Panc1 (cell line): ENCODE measurements around the gene PTPN1. TPM values are rescaled to one million over a fixed set of nuclear protein-coding genes. Genes with fewer than 3 reads are reported as not detected.
A peak's percentile ranks its signal among the peaks of the same experiment; 100 is the strongest.

ENCODE experiments used
- ATAC-seq: fragments of 200-7000 bp; cut with Tn5 transposase; 2 replicates; pipeline ENCODE4 v1.9.1; 2020; ENCODE audit warnings: mild to moderate bottlenecking, moderate library complexity
- BruUV-seq: library from RNA; stranded (reverse); fragments of 400-500 nt; replicated peaks from 2 replicates; lab custom pipeline; 2021; lab: Mats Ljungman, UMichigan
- CTCF ChIA-PET: fragments of 300-600 bp; sonication (Branson Sonifier 250); formaldehyde crosslinking; loops from one replicate; lab custom pipeline; 2022; ENCODE audit warnings: antibody characterized with exemption; lab: Charles Lee
- POLR2A ChIA-PET: fragments of 300-600 bp; sonication (Branson Sonifier 250); formaldehyde crosslinking; loops from one replicate; lab custom pipeline; 2022; ENCODE audit warnings: antibody characterized with exemption; lab: Charles Lee
- DNase-seq: peaks from one replicate; pipeline ENCODE4 v3.0.0-alpha.2; 2010; ENCODE audit warnings: low read depth, low spot score
- H3K27ac ChIP-seq: 2 replicates; pipeline ENCODE4 v1.5.1; 2011; ENCODE audit warnings: mild to moderate bottlenecking, low read length, inconsistent platforms
- H3K27me3 ChIP-seq: fragments of 200-500 bp; sonication (Bioruptor generic); 2 replicates; pipeline ENCODE4 v1.6.0; 2014; ENCODE audit warnings: low read length, inconsistent platforms; ENCODE audit not compliant: control insufficient read depth, insufficient read depth
- H3K36me3 ChIP-seq: fragments of 200-500 bp; sonication (Bioruptor generic); 2 replicates; pipeline ENCODE4 v1.5.1; 2014; ENCODE audit warnings: inconsistent platforms, mild to moderate bottlenecking, low read length, moderate library complexity; ENCODE audit not compliant: control insufficient read depth, insufficient read depth
- H3K4me1 ChIP-seq: 2 replicates; pipeline ENCODE4 v1.5.1; 2011; ENCODE audit warnings: inconsistent platforms, mild to moderate bottlenecking, low read length, moderate library complexity; ENCODE audit not compliant: control insufficient read depth, insufficient read depth
- H3K4me3 ChIP-seq, 2 experiments: 2 replicates each; pipeline ENCODE4 v1.5.1; 2011 to 2012; ENCODE audit warnings: low read depth in 2 of 2, low read length in 2 of 2, mild to moderate bottlenecking in 2 of 2, inconsistent platforms in 1 of 2, moderate library complexity in 1 of 2
- H3K9me3 ChIP-seq: fragments of 200-500 bp; sonication (Bioruptor generic); 2 replicates; pipeline ENCODE4 v1.5.1; 2014; ENCODE audit warnings: low read depth, mild to moderate bottlenecking, inconsistent platforms, low read length, moderate library complexity; ENCODE audit not compliant: control insufficient read depth, insufficient read depth
- POLR2AphosphoS5 ChIP-seq: IDR thresholded peaks from 2 replicates; pipeline ENCODE4 v1.6.1; 2012; ENCODE audit warnings: mild to moderate bottlenecking, low read depth, low read length, moderate library complexity
- SIN3A ChIP-seq: IDR thresholded peaks from 2 replicates; pipeline ENCODE4 v1.6.1; 2012; ENCODE audit warnings: low read depth, mild to moderate bottlenecking, low read length, moderate library complexity, borderline replicate concordance; ENCODE audit not compliant: insufficient read depth
- TCF7L2 ChIP-seq: IDR thresholded peaks from 2 replicates; pipeline ENCODE4 v1.6.1; 2011; ENCODE audit warnings: mild to moderate bottlenecking, low read depth, low read length, inconsistent platforms
- in situ Hi-C: cut with HindIII; loops from 2 replicates; pipeline ENCODE4 v1.10.0; 2016; ENCODE audit warnings: low sequenced_read_pairs, low pct_unique_long_range_greater_than_20kb
- intact Hi-C: fragments of 100-400 bp; cut with micrococcal nuclease; formaldehyde crosslinking; loops from one replicate; pipeline ENCODE4 v1.10.0; 2022; ENCODE audit not compliant: unreplicated experiment
- total RNA-seq: library from RNA; stranded (reverse); gene quantifications from one replicate; pipeline ENCODE4 v1.2.1, GENCODE V29; 2021; ENCODE audit not compliant: unreplicated experiment
- TF ChIP-seq, protein P1 (sequence below): fragments of 450-650 bp; IDR thresholded peaks from 2 replicates; pipeline ENCODE4 v1.5.1; 2017; ENCODE audit warnings: mild to moderate bottlenecking
- TF ChIP-seq, protein P2 (sequence below), 2 experiments: IDR thresholded peaks; 2 replicates each; pipeline ENCODE4 v1.6.1; 2011 to 2012; ENCODE audit warnings: low read depth in 2 of 2, control low read depth in 1 of 2, low read length in 1 of 2, mild to moderate bottlenecking in 1 of 2, moderate library complexity in 1 of 2; ENCODE audit not compliant: insufficient read depth in 1 of 2

PTPN1 gene
- total RNA-seq, 1 experiment from 2014 or later: 42.2 TPM

DNA sequence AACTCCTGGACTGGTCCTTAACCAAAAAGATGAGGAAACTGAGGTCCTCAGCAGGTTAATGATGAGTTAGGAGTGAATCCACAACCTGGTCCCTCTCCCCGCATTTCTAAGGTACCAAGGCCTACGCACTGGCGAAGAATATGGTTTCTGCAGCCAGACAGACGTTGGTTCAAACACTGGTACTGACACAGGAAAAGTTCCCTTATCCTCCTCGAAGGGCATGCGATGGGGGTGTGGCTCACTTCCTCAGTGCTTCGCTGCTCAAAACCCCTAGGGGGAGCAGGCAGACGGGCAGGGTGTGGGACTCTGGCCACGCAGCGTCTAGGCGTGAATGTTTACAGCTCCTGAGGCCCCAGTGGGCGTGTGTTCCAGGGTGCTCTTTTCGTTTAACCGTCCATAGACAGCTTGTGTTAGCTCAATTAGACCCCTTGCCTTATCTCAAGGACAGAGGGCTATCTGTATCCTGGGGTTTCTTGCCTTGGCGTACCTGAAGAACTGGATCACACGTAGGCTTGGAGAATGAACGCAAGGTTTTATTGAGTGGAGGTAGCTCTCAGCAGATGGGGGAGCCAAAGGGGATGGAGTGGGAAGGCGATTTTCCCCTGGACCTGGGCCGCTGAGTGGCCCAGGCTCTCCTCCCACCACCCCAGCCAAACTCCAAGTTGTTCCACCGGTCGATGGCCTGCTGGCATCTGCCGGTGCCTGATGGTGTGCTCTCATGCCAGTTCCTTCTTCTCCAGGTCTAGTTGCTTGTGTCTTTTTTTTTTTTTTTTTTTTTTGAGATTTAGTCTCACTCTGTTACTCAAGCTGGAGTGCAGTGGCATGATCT, 31.8 kb upstream of the PTPN1 start:
- DNase-seq (no peak), ATAC-seq (peak; percentile 91)
- Histone ChIP-seq H3K27ac (no peak overlapping the region), H3K36me3 (no peaks in the 10 kb centered on the region), H3K9me3 (no peaks in the 10 kb centered on the region), H3K4me3 (no peak overlapping the region), H3K27me3 (no peaks in the 10 kb centered on the region), H3K4me1 (peaks cover 7% of the 10 kb centered on the region; the same call in 1 of the 2 replicates)
- TF ChIP-seq, protein P1, sequence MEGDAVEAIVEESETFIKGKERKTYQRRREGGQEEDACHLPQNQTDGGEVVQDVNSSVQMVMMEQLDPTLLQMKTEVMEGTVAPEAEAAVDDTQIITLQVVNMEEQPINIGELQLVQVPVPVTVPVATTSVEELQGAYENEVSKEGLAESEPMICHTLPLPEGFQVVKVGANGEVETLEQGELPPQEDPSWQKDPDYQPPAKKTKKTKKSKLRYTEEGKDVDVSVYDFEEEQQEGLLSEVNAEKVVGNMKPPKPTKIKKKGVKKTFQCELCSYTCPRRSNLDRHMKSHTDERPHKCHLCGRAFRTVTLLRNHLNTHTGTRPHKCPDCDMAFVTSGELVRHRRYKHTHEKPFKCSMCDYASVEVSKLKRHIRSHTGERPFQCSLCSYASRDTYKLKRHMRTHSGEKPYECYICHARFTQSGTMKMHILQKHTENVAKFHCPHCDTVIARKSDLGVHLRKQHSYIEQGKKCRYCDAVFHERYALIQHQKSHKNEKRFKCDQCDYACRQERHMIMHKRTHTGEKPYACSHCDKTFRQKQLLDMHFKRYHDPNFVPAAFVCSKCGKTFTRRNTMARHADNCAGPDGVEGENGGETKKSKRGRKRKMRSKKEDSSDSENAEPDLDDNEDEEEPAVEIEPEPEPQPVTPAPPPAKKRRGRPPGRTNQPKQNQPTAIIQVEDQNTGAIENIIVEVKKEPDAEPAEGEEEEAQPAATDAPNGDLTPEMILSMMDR: peak; percentile 74
- TF ChIP-seq TCF7L2: no peak
- no peak for TF ChIP-seq POLR2AphosphoS5
- TF ChIP-seq SIN3A: no peak
- intact Hi-C loops: no loop called here
- in situ Hi-C loops: no loop called here
- CTCF ChIA-PET: interaction anchor here (0.7 kb wide), 1 partner anchor 541 kb away, joined by 4 read pairs; no protein-coding TSS in a partner anchor
- no TSS peak for BruUV-seq
- POLR2A ChIA-PET: no interaction called here

DNA sequence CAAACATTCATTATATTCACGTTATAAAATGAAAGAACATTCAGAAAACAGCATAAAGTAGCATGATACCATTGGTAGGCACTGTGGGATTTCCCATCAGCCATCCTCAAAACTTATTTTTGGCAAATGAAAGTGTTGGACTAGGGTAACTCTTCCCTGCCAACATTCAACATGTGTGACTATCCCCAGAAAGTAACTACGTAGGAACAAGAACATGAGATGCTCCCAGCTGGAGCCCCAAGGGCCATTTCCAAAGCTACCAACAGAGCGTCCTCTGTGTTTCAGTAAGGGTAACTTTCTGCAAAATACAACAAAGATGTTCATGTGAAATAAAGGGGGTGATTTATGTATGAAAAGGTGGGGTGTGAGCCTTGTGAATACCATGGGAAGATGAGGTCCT, 28.4 kb upstream of the PTPN1 start:
- no peak for TF ChIP-seq SIN3A
- TF ChIP-seq POLR2AphosphoS5: no peak
- TF ChIP-seq, protein P1: no peak
- TF ChIP-seq TCF7L2: no peak
- TF ChIP-seq, protein P2, sequence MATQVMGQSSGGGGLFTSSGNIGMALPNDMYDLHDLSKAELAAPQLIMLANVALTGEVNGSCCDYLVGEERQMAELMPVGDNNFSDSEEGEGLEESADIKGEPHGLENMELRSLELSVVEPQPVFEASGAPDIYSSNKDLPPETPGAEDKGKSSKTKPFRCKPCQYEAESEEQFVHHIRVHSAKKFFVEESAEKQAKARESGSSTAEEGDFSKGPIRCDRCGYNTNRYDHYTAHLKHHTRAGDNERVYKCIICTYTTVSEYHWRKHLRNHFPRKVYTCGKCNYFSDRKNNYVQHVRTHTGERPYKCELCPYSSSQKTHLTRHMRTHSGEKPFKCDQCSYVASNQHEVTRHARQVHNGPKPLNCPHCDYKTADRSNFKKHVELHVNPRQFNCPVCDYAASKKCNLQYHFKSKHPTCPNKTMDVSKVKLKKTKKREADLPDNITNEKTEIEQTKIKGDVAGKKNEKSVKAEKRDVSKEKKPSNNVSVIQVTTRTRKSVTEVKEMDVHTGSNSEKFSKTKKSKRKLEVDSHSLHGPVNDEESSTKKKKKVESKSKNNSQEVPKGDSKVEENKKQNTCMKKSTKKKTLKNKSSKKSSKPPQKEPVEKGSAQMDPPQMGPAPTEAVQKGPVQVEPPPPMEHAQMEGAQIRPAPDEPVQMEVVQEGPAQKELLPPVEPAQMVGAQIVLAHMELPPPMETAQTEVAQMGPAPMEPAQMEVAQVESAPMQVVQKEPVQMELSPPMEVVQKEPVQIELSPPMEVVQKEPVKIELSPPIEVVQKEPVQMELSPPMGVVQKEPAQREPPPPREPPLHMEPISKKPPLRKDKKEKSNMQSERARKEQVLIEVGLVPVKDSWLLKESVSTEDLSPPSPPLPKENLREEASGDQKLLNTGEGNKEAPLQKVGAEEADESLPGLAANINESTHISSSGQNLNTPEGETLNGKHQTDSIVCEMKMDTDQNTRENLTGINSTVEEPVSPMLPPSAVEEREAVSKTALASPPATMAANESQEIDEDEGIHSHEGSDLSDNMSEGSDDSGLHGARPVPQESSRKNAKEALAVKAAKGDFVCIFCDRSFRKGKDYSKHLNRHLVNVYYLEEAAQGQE (IDR thresholded peaks at IDR 0.05; ENCODE audit: insufficient read depth in 1 of 2, low read depth in 2 of 2, low read length in 1 of 2): no peak
- no peaks in the 10 kb centered on the region for H3K4me1 ChIP-seq
- H3K36me3 ChIP-seq: no peaks in the 10 kb centered on the region
- in situ Hi-C loops: loop anchor here (10.0 kb wide), 1 partner anchor 157 kb away; no protein-coding TSS in a partner anchor
- no peak for DNase-seq
- no peaks in the 10 kb centered on the region for H3K27me3 ChIP-seq
- no peak overlapping the region for H3K27ac ChIP-seq
- no peak overlapping the region for H3K4me3 ChIP-seq
- H3K9me3 ChIP-seq: no peaks in the 10 kb centered on the region
- ATAC-seq: no peak
- CTCF ChIA-PET: interaction anchor here (0.5 kb wide), 1 partner anchor 325 kb away, joined by 4 read pairs; no protein-coding TSS in a partner anchor
- intact Hi-C loops: loop anchor here (5.0 kb wide), 1 partner anchor 91 kb away; no protein-coding TSS in a partner anchor
- no TSS peak for BruUV-seq
- POLR2A ChIA-PET: no interaction called here
